Fibroblast of mammary gland (primary cell): Measurements from ENCODE around the gene PURA.

Experiments used
- DNase-seq: peaks from one replicate; pipeline ENCODE4 v3.0.0-alpha.2; 2010; ENCODE audit warnings: low read depth
- H3K4me3 ChIP-seq: 2 replicates; pipeline ENCODE4 v1.5.1; 2011; ENCODE audit warnings: low read depth, mild to moderate bottlenecking, low read length, moderate library complexity; ENCODE audit not compliant: control insufficient read depth
- CTCF ChIP-seq: conservative IDR thresholded peaks from 2 replicates; pipeline ENCODE4 v1.5.1; 2011; ENCODE audit warnings: low read depth, low read length, inconsistent platforms; ENCODE audit not compliant: control insufficient read depth, insufficient read depth

PURA gene

GRCh38 chr5:140083650-140084049 is 30.3 kb upstream of the PURA start:
- TF ChIP-seq CTCF, result no peak
- DNase-seq, result no peak
- no peak overlapping the region for H3K4me3 ChIP-seq

- no peak for DNase-seq
- no peak for TF ChIP-seq CTCF
- H3K4me3 ChIP-seq, result no peak overlapping the region
These were observed 29.4 kb upstream of the PURA start for GRCh38 chr5:140084541-140084940.

- no peak for TF ChIP-seq CTCF
- DNase-seq, result no peak
- H3K4me3 ChIP-seq, result no peak overlapping the region
These were observed 23.7 kb upstream of the PURA start for GRCh38 chr5:140090251-140090650.

GRCh38 chr5:140093179-140093578 is 20.7 kb upstream of the PURA start:
- H3K4me3 ChIP-seq, result no peak overlapping the region
- DNase-seq, result no peak
- TF ChIP-seq CTCF, result no peak

- no peak overlapping the region for H3K4me3 ChIP-seq
- no peak for DNase-seq
- TF ChIP-seq CTCF, result no peak
These were observed 20.0 kb upstream of the PURA start for GRCh38 chr5:140093866-140094265.

- DNase-seq, result no peak
- no peak for TF ChIP-seq CTCF
- H3K4me3 ChIP-seq, result no peak overlapping the region
These were observed 19.0 kb upstream of the PURA start for GRCh38 chr5:140094889-140095288.

- no peak for TF ChIP-seq CTCF
- no peak overlapping the region for H3K4me3 ChIP-seq
- no peak for DNase-seq
These were observed 12.7 kb upstream of the PURA start for GRCh38 chr5:140101179-140101578.
